Gastrocnemius medialis (tissue), 4 donors: Measurements from ENCODE around the gene GATA2. TPM values are rescaled to one million over a fixed set of nuclear protein-coding genes. Genes with fewer than 3 reads are reported as not detected.

Experiments
- ATAC-seq, 2 donors: fragments of 150-250 bp; one replicate each; pipeline ENCODE4 v1.9.1; 2016
- DNase-seq, 2 donors: peaks; one replicate each; pipeline ENCODE4 v3.0.0-alpha.2; 2019
- H3K27ac ChIP-seq, 4 donors: fragments of 200-600 bp; sonication (generic); 1 replicate in 1 of 4; 2 replicates in 3 of 4; pipeline ENCODE4 v1.5.1; 2016 to 2018; ENCODE audit warnings: mild to moderate bottlenecking in 2 of 4, moderate library complexity in 1 of 4
- H3K27me3 ChIP-seq, 3 donors: fragments of 200-600 bp; sonication (generic) in 2 of 3; 1 replicate in 1 of 3; 2 replicates in 2 of 3; pipeline versions ENCODE4 v1.5.1 to v1.6.0; 2016 to 2019; ENCODE audit warnings: mild to moderate bottlenecking in 1 of 3, moderate library complexity in 1 of 3
- H3K36me3 ChIP-seq, 2 donors: fragments of 200-600 bp; sonication (generic) in 1 of 2; one replicate each; pipeline ENCODE4 v1.5.1; 2017 to 2018
- H3K4me1 ChIP-seq, 2 donors: fragments of 200-600 bp; sonication (generic) in 1 of 2; one replicate each; pipeline ENCODE4 v1.5.1; 2016 to 2017; ENCODE audit warnings: mild to moderate bottlenecking in 2 of 2
- H3K4me3 ChIP-seq, 4 donors: fragments of 200-600 bp; sonication (generic) in 3 of 4; 1 replicate in 1 of 4; 2 replicates in 3 of 4; pipeline ENCODE4 v1.5.1; 2016 to 2019; ENCODE audit warnings: mild to moderate bottlenecking in 2 of 4
- H3K9me3 ChIP-seq, 3 donors: fragments of 200-600 bp; sonication (generic) in 2 of 3; 1 replicate in 1 of 3; 2 replicates in 2 of 3; pipeline ENCODE4 v1.5.1; 2016 to 2019
- POLR2A ChIP-seq, 2 donors: fragments of 450-650 bp; IDR thresholded peaks; one replicate each; pipeline ENCODE4 v1.6.1; 2017; ENCODE audit warnings: antibody characterized with exemption in 2 of 2, mild to moderate bottlenecking in 2 of 2, moderate library complexity in 2 of 2
- in situ Hi-C, 4 donors: fragments of 200-750 bp; cut with MboI; loops; one replicate each; pipeline versions ENCODE4 v1.15.0 to v1.8.0; 2017; ENCODE audit warnings: low sequenced_read_pairs in 4 of 4
- intact Hi-C: fragments of 100-400 bp; cut with DNase I; formaldehyde crosslinking; loops from one replicate; pipeline ENCODE4 v1.15.1; 2023; ENCODE audit warnings: low total_unique reads
- total RNA-seq, 4 donors: library from RNA; depleted of rRNA; stranded (reverse); fragments of >200 nt; gene quantifications; one replicate each; pipeline versions ENCODE4 v1.1.0 to v1.2.3, GENCODE V29; 2016
- TF ChIP-seq, protein P1 (sequence below), 5 experiments: fragments of 450-650 bp in 3 of 5; fragments of 200-600 bp in 2 of 5; sonication (generic) in 2 of 5; IDR thresholded peaks in 4 of 5; conservative IDR thresholded peaks in 1 of 5; 1 replicate in 4 of 5; 2 replicates in 1 of 5; pipeline ENCODE4 v1.5.1; 2016 to 2019; ENCODE audit warnings: antibody characterized with exemption in 5 of 5, mild to moderate bottlenecking in 3 of 5, moderate library complexity in 3 of 5

The GATA2 gene
- total RNA-seq, 4 donors from 2014 or later: 9.0 to 14.4 (median 12.7) TPM

- intact Hi-C loops: loop anchor here (10.0 kb wide), 1 partner anchor 95 kb away; no protein-coding TSS in a partner anchor
- Histone ChIP-seq H3K4me3 (no peak overlapping the region), H3K36me3 (no peaks in the 10 kb centered on the region), H3K9me3 (no peaks in the 10 kb centered on the region), H3K27me3 (peaks cover 37 to 58% (median 41%) of the 10 kb centered on the region in 3 donors), H3K4me1 (no peaks in the 10 kb centered on the region), H3K27ac (no peak overlapping the region)
- in situ Hi-C loops: loop anchor here in 1 of 4 donors (25.0 kb wide), 1 partner anchor 393 kb away; no protein-coding TSS in a partner anchor
- DNase-seq: no peak
- ATAC-seq: no peak
- TF ChIP-seq, protein P1, sequence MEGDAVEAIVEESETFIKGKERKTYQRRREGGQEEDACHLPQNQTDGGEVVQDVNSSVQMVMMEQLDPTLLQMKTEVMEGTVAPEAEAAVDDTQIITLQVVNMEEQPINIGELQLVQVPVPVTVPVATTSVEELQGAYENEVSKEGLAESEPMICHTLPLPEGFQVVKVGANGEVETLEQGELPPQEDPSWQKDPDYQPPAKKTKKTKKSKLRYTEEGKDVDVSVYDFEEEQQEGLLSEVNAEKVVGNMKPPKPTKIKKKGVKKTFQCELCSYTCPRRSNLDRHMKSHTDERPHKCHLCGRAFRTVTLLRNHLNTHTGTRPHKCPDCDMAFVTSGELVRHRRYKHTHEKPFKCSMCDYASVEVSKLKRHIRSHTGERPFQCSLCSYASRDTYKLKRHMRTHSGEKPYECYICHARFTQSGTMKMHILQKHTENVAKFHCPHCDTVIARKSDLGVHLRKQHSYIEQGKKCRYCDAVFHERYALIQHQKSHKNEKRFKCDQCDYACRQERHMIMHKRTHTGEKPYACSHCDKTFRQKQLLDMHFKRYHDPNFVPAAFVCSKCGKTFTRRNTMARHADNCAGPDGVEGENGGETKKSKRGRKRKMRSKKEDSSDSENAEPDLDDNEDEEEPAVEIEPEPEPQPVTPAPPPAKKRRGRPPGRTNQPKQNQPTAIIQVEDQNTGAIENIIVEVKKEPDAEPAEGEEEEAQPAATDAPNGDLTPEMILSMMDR (IDR thresholded peaks at IDR 0.05 in 4 of 5, conservative IDR thresholded peaks at IDR 0.05 in 1 of 5): no peak
- no peak for TF ChIP-seq POLR2A (IDR thresholded peaks at IDR 0.05)
Observed at GRCh38 chr3:128480278-128480677, 12.7 kb downstream of the GATA2 start.

DNA sequence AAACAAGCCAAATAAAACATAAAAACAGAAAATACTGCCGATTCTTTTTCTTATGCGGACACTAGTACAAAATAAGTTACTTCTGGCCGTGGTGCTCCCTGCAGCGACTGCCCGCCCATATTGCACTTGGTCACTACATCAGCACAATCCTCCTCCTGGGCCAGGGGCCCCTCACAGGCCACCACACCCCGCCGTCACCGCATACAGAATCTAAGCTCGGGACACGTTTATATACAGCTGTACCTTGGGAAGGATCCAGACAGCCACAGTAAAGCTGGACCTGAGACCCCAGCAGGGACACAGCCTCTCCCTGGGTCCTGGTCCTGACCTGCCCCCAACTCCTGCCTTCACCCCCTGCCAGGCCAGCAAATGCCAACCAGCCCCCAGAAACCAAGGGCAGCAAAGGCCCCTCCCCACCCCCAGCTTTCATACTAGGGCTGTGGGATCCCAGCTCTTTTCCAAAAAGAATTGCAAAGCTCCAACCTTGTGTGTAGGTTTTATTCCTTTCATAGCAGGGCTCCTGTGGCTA is 13.4 kb downstream of the GATA2 start:
- in situ Hi-C loops: loop anchor here in 1 of 4 donors (25.0 kb wide), 1 partner anchor 392 kb away; no protein-coding TSS in a partner anchor

DNA sequence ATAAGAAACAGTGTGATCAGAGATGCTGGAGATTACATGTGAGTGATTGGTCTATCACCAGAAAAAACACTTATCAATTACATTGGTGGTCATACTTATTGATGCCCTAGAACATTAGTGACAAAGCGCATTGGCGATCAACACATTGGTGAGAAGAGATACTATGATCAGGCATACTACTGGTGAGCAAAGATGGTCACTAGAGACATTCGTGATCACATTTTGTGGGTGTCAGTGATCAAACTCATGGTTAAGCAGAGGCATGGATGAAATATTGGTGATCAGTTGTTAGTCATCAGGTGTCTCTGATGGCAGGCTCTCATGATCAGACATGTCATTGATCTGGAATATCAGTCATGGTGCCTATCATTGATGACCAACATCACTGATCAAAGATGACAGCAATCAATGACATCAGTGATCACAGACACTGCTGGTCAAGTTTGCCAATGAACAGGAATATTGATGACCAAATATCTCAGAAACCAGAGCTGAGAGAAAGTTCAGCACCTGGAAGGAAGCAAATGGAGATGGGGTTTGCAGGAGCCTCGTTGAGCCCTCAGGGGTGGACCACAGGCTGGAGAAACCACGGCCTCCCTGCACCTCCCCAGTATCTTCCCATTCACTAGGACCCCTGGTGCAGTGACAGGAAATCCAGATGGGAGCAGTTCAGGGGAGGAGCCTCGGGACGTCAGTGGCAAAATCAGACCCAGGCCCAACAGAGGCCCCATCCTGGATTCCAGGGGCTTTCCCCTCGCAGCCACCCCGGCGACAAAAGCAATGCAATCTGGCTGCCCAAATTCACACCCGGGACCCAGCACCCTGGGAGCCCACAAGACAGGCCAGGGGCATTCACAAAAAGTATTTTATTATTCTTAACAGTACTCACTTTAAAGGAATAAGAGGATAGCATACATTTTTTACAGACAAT is 14.2 kb downstream of the GATA2 start:
- no peak for DNase-seq
- peaks cover 27 to 44% (median 28%) of the 10 kb centered on the region in 3 donors for H3K27me3 ChIP-seq

More for the DNA sequence above, 13.4 kb downstream of the GATA2 start:
- H3K4me1 ChIP-seq: no peaks in the 10 kb centered on the region
- DNase-seq (no peak), ATAC-seq (no peak)
- H3K36me3 ChIP-seq: no peaks in the 10 kb centered on the region
- peaks cover 31 to 52% (median 35%) of the 10 kb centered on the region in 3 donors for H3K27me3 ChIP-seq
- H3K4me3 ChIP-seq: no peak overlapping the region
- intact Hi-C loops: loop anchor here (10.0 kb wide), 1 partner anchor 95 kb away; no protein-coding TSS in a partner anchor
- TF ChIP-seq, protein P1 (IDR thresholded peaks at IDR 0.05 in 4 of 5, conservative IDR thresholded peaks at IDR 0.05 in 1 of 5): no peak
- TF ChIP-seq POLR2A (IDR thresholded peaks at IDR 0.05): no peak
- H3K9me3 ChIP-seq: no peaks in the 10 kb centered on the region
- no peak overlapping the region for H3K27ac ChIP-seq

GRCh38 chr3:128476659-128477058 is 16.3 kb downstream of the GATA2 start:
- H3K36me3 ChIP-seq: no peaks in the 10 kb centered on the region
- intact Hi-C loops: no loop called here
- no peak overlapping the region for H3K27ac ChIP-seq
- no peak overlapping the region for H3K4me3 ChIP-seq
- H3K4me1 ChIP-seq: no peaks in the 10 kb centered on the region
- H3K9me3 ChIP-seq: no peaks in the 10 kb centered on the region
- DNase-seq (no peak), ATAC-seq (no peak)
- in situ Hi-C loops: loop anchor here in 1 of 4 donors (25.0 kb wide), 1 partner anchor 389 kb away; no protein-coding TSS in a partner anchor
- TF ChIP-seq POLR2A (IDR thresholded peaks at IDR 0.05): no peak
- TF ChIP-seq, protein P1 (IDR thresholded peaks at IDR 0.05 in 4 of 5, conservative IDR thresholded peaks at IDR 0.05 in 1 of 5): no peak
- H3K27me3 ChIP-seq: peaks cover 11 to 26% (median 16%) of the 10 kb centered on the region in 3 donors

More for the DNA sequence above, 14.2 kb downstream of the GATA2 start:
- in situ Hi-C loops: loop anchor here in 1 of 4 donors (25.0 kb wide), 1 partner anchor 392 kb away; no protein-coding TSS in a partner anchor
- Histone ChIP-seq H3K4me1 (no peaks in the 10 kb centered on the region), H3K27ac (no peak overlapping the region), H3K4me3 (no peak overlapping the region), H3K36me3 (no peaks in the 10 kb centered on the region), H3K9me3 (no peaks in the 10 kb centered on the region)
- intact Hi-C loops: no loop called here
- TF ChIP-seq, protein P1 (IDR thresholded peaks at IDR 0.05 in 4 of 5, conservative IDR thresholded peaks at IDR 0.05 in 1 of 5): no peak
- no peak for TF ChIP-seq POLR2A (IDR thresholded peaks at IDR 0.05)
- no peak for ATAC-seq
